ENCODE data around the gene RPL19. TPM values are rescaled to one million over a fixed set of nuclear protein-coding genes. Genes with fewer than 3 reads are reported as not detected.

Gene RPL19
- total RNA-seq, 1 donor from 2014 or later, result 1,703 TPM

DNA sequence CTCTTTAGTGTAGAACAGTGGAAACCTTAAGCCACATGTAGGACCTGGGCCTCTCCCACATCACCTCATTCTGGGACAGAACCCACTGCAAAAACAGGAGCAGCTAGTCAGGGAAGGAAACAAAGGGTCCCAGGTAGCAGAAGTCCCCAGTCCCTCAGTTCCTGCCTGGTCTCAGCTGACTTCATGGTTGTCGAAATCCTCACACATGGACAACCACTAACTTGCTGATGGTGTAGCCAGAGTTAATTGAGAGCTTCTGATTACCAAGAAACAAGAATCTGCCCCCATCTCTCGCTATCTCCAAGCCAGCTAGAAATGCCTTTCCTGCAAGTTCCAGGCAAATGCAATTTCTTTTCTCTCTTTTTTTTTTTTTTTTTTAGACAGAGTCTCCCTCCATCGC, 30.6 kb upstream of the RPL19 start:
- no peak for DNase-seq (ENCODE audit: extremely low spot score, unreplicated experiment)
- no peak overlapping the region for H3K27ac Mint-ChIP-seq
- TF ChIP-seq, protein P1, sequence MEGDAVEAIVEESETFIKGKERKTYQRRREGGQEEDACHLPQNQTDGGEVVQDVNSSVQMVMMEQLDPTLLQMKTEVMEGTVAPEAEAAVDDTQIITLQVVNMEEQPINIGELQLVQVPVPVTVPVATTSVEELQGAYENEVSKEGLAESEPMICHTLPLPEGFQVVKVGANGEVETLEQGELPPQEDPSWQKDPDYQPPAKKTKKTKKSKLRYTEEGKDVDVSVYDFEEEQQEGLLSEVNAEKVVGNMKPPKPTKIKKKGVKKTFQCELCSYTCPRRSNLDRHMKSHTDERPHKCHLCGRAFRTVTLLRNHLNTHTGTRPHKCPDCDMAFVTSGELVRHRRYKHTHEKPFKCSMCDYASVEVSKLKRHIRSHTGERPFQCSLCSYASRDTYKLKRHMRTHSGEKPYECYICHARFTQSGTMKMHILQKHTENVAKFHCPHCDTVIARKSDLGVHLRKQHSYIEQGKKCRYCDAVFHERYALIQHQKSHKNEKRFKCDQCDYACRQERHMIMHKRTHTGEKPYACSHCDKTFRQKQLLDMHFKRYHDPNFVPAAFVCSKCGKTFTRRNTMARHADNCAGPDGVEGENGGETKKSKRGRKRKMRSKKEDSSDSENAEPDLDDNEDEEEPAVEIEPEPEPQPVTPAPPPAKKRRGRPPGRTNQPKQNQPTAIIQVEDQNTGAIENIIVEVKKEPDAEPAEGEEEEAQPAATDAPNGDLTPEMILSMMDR (conservative IDR thresholded peaks at IDR 0.05), result no peak

DNA sequence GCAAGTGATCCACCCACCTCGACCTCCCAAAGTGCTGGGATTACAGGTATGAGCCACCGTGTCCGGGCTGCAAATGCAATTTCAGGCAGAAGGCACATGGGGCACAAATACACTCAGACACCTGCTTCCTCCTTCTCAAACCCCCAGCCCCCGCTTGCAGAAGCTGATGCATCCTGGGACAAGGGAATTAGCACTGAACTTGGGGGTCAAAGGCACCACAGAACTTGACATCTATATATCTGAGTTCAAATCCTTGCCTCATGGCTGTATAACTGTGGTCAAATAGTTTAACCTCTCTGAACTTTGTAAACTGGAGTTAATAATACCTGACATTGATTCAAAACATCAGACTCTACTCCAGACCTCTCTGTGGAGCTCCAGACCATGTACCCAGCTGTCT, 30.0 kb upstream of the RPL19 start:
- no peak overlapping the region for H3K27ac Mint-ChIP-seq
- H3K27me3 Mint-ChIP-seq, result peaks cover 23% of the 10 kb centered on the region
- H3K9me3 Mint-ChIP-seq, result no peaks in the 10 kb centered on the region
- no peak overlapping the region for H3K4me3 Mint-ChIP-seq
- TF ChIP-seq, protein P1 (conservative IDR thresholded peaks at IDR 0.05), result no peak
- no peaks in the 10 kb centered on the region for H3K36me3 Mint-ChIP-seq
- DNase-seq (ENCODE audit: extremely low spot score, unreplicated experiment), result no peak
- peaks cover 5% of the 10 kb centered on the region for H3K4me1 Mint-ChIP-seq (ENCODE audit: unreplicated experiment)

More for the DNA sequence above, 30.6 kb upstream of the RPL19 start:
- peaks cover 29% of the 10 kb centered on the region for H3K27me3 Mint-ChIP-seq
- H3K4me1 Mint-ChIP-seq (ENCODE audit: unreplicated experiment), result peaks cover 8% of the 10 kb centered on the region
- H3K36me3 Mint-ChIP-seq, result no peaks in the 10 kb centered on the region
- H3K9me3 Mint-ChIP-seq, result no peaks in the 10 kb centered on the region
- H3K4me3 Mint-ChIP-seq, result no peak overlapping the region

DNA sequence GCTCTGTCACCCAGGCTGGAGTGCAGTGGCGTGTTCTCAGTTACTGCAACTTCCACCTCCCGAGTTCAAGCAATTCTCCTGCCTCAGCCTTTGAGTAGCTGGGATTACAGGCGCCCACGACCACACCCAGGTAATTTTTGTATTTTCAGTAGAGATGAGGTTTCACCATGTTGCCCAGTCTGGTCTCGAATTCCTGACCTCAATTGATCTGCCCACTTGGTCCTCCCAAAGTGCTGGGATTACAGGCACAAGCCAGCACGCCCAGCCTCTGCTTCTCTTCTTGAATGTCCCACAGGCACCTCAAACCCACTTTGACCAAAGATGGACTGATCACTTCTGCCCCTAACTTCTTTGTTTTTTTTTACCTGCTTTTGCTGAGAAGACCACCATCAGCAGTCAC, 29.5 kb upstream of the RPL19 start:
- no peak overlapping the region for H3K27ac Mint-ChIP-seq
- no peaks in the 10 kb centered on the region for H3K9me3 Mint-ChIP-seq
- H3K4me1 Mint-ChIP-seq (ENCODE audit: unreplicated experiment), result peaks cover 5% of the 10 kb centered on the region
- DNase-seq (ENCODE audit: extremely low spot score, unreplicated experiment), result no peak
- no peaks in the 10 kb centered on the region for H3K36me3 Mint-ChIP-seq
- peaks cover 21% of the 10 kb centered on the region for H3K27me3 Mint-ChIP-seq
- H3K4me3 Mint-ChIP-seq, result no peak overlapping the region
- TF ChIP-seq, protein P1 (conservative IDR thresholded peaks at IDR 0.05), result no peak

DNA sequence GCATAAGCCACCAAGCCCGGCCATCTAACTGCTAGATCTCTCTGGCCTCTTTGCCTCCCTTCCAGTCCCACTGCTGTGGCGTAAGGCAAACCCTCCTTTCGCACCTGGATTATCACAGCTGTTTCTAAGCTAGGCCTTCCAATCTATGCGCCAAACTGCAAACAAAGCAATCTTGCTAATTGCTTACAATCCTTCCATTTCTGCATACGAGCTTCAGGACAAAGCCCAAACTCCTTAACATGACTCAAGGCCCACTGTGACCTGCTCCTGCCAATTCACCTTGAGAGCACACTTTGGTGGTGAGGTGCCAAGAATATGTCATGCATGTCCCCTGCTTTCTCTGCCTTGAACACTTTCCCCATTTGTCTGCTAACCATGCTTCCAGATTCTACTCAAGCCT, 28.1 kb upstream of the RPL19 start:
- DNase-seq (ENCODE audit: extremely low spot score, unreplicated experiment), result no peak
- H3K4me1 Mint-ChIP-seq (ENCODE audit: unreplicated experiment), result peaks cover 5% of the 10 kb centered on the region
- peaks cover 5% of the 10 kb centered on the region for H3K36me3 Mint-ChIP-seq
- peaks cover 9% of the 10 kb centered on the region for H3K27me3 Mint-ChIP-seq
- H3K27ac Mint-ChIP-seq, result no peak overlapping the region
- no peak overlapping the region for H3K4me3 Mint-ChIP-seq
- no peaks in the 10 kb centered on the region for H3K9me3 Mint-ChIP-seq
- TF ChIP-seq, protein P1 (conservative IDR thresholded peaks at IDR 0.05), result no peak

DNA sequence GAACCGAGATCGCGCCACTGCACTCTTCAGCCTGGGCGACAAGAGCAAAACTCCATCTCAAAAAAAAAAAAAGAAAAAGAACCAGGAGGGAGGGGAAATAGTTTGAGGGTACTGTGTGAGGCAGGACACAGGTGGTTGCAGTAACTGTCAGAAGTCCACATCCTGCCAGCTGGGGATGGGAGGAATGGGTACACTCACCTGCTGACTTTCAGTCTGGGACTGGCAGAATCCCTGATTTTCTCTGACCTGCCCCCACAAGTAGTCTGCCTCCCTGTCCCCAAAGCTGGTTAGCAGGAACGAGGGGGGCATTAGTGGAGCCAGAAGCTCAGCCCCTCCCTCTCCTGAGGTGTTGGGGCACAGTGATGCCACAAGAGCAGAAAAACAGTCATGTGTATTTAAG, 27.0 kb upstream of the RPL19 start:
- H3K4me1 Mint-ChIP-seq (ENCODE audit: unreplicated experiment), result no peaks in the 10 kb centered on the region
- peaks cover 4% of the 10 kb centered on the region for H3K27me3 Mint-ChIP-seq
- H3K27ac Mint-ChIP-seq, result no peak overlapping the region
- DNase-seq (ENCODE audit: extremely low spot score, unreplicated experiment), result no peak
- peaks cover 5% of the 10 kb centered on the region for H3K36me3 Mint-ChIP-seq
- no peak overlapping the region for H3K4me3 Mint-ChIP-seq
- TF ChIP-seq, protein P1 (conservative IDR thresholded peaks at IDR 0.05), result no peak
- no peaks in the 10 kb centered on the region for H3K9me3 Mint-ChIP-seq

Data from type B pancreatic cell (in vitro differentiated cells).